HL-60 (cell line): ENCODE data around the gene CD14.

Experiments used
- POLR2AphosphoS5 ChIP-seq: IDR thresholded peaks from 2 replicates; pipeline ENCODE4 v1.6.1; 2012; ENCODE audit warnings: low read depth
- TF ChIP-seq, protein P1 (sequence below): IDR thresholded peaks from 2 replicates; pipeline ENCODE4 v1.6.1; 2012; ENCODE audit warnings: low read depth; ENCODE audit not compliant: insufficient replicate concordance

DNA sequence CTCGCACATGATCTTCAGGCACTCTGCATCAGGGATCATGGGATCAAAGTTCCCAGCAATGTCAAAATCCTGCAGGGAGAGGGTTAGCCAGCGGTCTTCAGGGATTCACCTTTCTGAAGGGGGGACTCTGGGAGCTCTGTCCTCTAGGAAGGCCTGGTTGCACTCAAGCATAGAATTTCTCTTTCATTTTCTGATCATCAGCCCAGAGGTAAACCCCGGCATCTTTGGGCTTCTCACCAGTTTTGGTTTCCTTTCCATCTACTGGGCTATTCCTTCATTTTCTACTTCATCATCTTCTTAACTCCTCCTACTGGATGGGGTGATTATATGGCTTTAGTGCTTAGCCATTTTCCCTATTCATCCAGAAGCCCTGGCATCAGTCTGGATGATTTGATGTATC lies 45.0 kb upstream of the CD14 start:
- TF ChIP-seq, protein P1, sequence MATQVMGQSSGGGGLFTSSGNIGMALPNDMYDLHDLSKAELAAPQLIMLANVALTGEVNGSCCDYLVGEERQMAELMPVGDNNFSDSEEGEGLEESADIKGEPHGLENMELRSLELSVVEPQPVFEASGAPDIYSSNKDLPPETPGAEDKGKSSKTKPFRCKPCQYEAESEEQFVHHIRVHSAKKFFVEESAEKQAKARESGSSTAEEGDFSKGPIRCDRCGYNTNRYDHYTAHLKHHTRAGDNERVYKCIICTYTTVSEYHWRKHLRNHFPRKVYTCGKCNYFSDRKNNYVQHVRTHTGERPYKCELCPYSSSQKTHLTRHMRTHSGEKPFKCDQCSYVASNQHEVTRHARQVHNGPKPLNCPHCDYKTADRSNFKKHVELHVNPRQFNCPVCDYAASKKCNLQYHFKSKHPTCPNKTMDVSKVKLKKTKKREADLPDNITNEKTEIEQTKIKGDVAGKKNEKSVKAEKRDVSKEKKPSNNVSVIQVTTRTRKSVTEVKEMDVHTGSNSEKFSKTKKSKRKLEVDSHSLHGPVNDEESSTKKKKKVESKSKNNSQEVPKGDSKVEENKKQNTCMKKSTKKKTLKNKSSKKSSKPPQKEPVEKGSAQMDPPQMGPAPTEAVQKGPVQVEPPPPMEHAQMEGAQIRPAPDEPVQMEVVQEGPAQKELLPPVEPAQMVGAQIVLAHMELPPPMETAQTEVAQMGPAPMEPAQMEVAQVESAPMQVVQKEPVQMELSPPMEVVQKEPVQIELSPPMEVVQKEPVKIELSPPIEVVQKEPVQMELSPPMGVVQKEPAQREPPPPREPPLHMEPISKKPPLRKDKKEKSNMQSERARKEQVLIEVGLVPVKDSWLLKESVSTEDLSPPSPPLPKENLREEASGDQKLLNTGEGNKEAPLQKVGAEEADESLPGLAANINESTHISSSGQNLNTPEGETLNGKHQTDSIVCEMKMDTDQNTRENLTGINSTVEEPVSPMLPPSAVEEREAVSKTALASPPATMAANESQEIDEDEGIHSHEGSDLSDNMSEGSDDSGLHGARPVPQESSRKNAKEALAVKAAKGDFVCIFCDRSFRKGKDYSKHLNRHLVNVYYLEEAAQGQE = no peak
- no peak for TF ChIP-seq POLR2AphosphoS5
